ENCODE measurements around the gene ROPN1.

DNA sequence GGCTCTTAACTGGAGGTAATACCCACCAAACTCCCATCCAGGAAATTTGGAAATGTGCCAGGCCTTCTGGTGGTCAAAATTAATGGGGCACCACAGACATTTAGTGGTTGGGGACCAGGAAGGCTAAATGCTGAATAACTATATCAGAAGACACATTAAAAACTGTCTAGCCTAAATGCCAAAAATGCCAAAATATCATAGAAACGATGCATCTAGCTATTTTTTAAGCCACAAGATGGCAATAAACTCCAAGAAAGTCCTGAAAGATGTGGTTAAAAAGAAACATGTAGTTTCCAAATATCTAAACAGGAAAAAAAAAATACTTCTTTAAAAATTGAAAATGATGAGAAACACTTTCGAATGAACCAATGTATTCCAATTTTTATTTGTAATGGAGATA is 50.8 kb downstream of the ROPN1 start:
- TF ChIP-seq SPI1 (IDR thresholded peaks at IDR 0.05; ENCODE audit: low read depth, low read length) = no peak
- no peak for TF ChIP-seq TAF1 (IDR thresholded peaks at IDR 0.05; ENCODE audit: low read depth, low read length)
- no peak for TF ChIP-seq POLR2A (IDR thresholded peaks at IDR 0.05; ENCODE audit: low read depth, low read length)
